Astrocyte (in vitro differentiated cells and primary cell): ENCODE measurements around the gene ARRDC4. TPM values are rescaled to one million over a fixed set of nuclear protein-coding genes. Genes with fewer than 3 reads are reported as not detected.

Experiments
- DNase-seq: peaks from one replicate; pipeline ENCODE4 v3.0.0-alpha.2; 2010; ENCODE audit warnings: low read depth
- FAIRE-seq: peaks from 2 replicates; lab custom pipeline; 2011; peaks lifted over from hg19 to GRCh38; lab: Jason Lieb, UNC
- H2AFZ ChIP-seq: 2 replicates; pipeline ENCODE4 v1.6.0; 2012; ENCODE audit warnings: low read depth, low read length, inconsistent platforms
- H3K27ac ChIP-seq: 2 replicates; pipeline ENCODE4 v1.5.1; 2011; ENCODE audit warnings: low read depth, low read length, inconsistent platforms
- H3K27me3 ChIP-seq: 2 replicates; pipeline ENCODE4 v1.6.0; 2011; ENCODE audit warnings: low read length, inconsistent platforms; ENCODE audit not compliant: insufficient read depth
- H3K36me3 ChIP-seq: 2 replicates; pipeline ENCODE4 v1.5.1; 2011; ENCODE audit warnings: low read length, inconsistent platforms; ENCODE audit not compliant: insufficient read depth
- H3K4me1 ChIP-seq: 2 replicates; pipeline ENCODE4 v1.5.1; 2011; ENCODE audit warnings: low read length, inconsistent platforms; ENCODE audit not compliant: insufficient read depth
- H3K4me2 ChIP-seq: 2 replicates; pipeline ENCODE4 v1.6.0; 2012; ENCODE audit warnings: low read length, inconsistent platforms
- H3K4me3 ChIP-seq: 2 replicates; pipeline ENCODE4 v1.5.1; 2011; ENCODE audit warnings: low read depth, mild to moderate bottlenecking, low read length, inconsistent platforms; ENCODE audit not compliant: insufficient read depth
- H3K79me2 ChIP-seq: 2 replicates; pipeline ENCODE4 v1.6.0; 2012; ENCODE audit warnings: mild to moderate bottlenecking, low read length, inconsistent platforms; ENCODE audit not compliant: insufficient read depth
- H3K9ac ChIP-seq: 2 replicates; pipeline ENCODE4 v1.6.0; 2012; ENCODE audit warnings: mild to moderate bottlenecking, low read length, inconsistent platforms
- H3K9me3 ChIP-seq: 2 replicates; pipeline ENCODE4 v1.5.1; 2012; ENCODE audit warnings: low read depth, mild to moderate bottlenecking, low read length, inconsistent platforms; ENCODE audit not compliant: insufficient read depth
- H4K20me1 ChIP-seq: 2 replicates; pipeline ENCODE4 v1.6.0; 2012; ENCODE audit warnings: low read length, inconsistent platforms; ENCODE audit not compliant: insufficient read depth
- H3K27ac Mint-ChIP-seq: one replicate; pipeline ENCODE4 v1.8.0; 2021; ENCODE audit warnings: mild to moderate bottlenecking, mixed read lengths; ENCODE audit not compliant: unreplicated experiment
- H3K27me3 Mint-ChIP-seq: one replicate; pipeline ENCODE4 v1.8.0; 2021; ENCODE audit warnings: low read depth, mixed read lengths; ENCODE audit not compliant: unreplicated experiment
- H3K36me3 Mint-ChIP-seq: one replicate; pipeline ENCODE4 v1.8.0; 2021; ENCODE audit warnings: low read depth, mixed read lengths; ENCODE audit not compliant: unreplicated experiment
- H3K4me1 Mint-ChIP-seq: one replicate; pipeline ENCODE4 v1.8.0; 2021; ENCODE audit warnings: low read depth, mixed read lengths; ENCODE audit not compliant: unreplicated experiment
- H3K4me3 Mint-ChIP-seq: one replicate; pipeline ENCODE4 v1.8.0; 2021; ENCODE audit warnings: mild to moderate bottlenecking, moderate library complexity, mixed read lengths; ENCODE audit not compliant: unreplicated experiment
- H3K9me3 Mint-ChIP-seq: one replicate; pipeline ENCODE4 v1.8.0; 2021; ENCODE audit warnings: mild to moderate bottlenecking, mixed read lengths; ENCODE audit not compliant: unreplicated experiment
- CTCF ChIP-seq: IDR thresholded peaks from 2 replicates; pipeline ENCODE4 v1.5.1; 2011; ENCODE audit warnings: low read depth, mild to moderate bottlenecking, inconsistent platforms, low read length, moderate library complexity; ENCODE audit not compliant: insufficient read depth
- EZH2 ChIP-seq: IDR thresholded peaks from 2 replicates; pipeline ENCODE4 v1.6.1; 2012; ENCODE audit warnings: mild to moderate bottlenecking, low read length, inconsistent platforms; ENCODE audit not compliant: insufficient read depth
- total RNA-seq: library from RNA; stranded (reverse); gene quantifications from 2 replicates; pipeline ENCODE4 v1.2.1, GENCODE V29; 2021

The ARRDC4 gene
- total RNA-seq, 1 donor from 2014 or later: 30.4 TPM

- peaks cover 2% of the 10 kb centered on the region for H3K4me1 Mint-ChIP-seq
- Histone ChIP-seq H3K27ac (no peak overlapping the region), H3K27me3 (no peaks in the 10 kb centered on the region), H3K36me3 (no peaks in the 10 kb centered on the region), H3K9ac (no peak overlapping the region), H3K9me3 (peaks cover 5% of the 10 kb centered on the region), H3K4me2 (no peak overlapping the region), H3K4me1 (no peaks in the 10 kb centered on the region), H3K79me2 (no peaks in the 10 kb centered on the region), H2AFZ (no peak overlapping the region), H4K20me1 (no peaks in the 10 kb centered on the region), H3K4me3 (no peak overlapping the region)
- no peak overlapping the region for H3K27ac Mint-ChIP-seq
- TF ChIP-seq EZH2 (no peak), CTCF (no peak)
- no peaks in the 10 kb centered on the region for H3K36me3 Mint-ChIP-seq
- no peaks in the 10 kb centered on the region for H3K27me3 Mint-ChIP-seq
- no peak for DNase-seq
- H3K4me3 Mint-ChIP-seq: no peak overlapping the region
- H3K9me3 Mint-ChIP-seq: no peaks in the 10 kb centered on the region
- FAIRE-seq: no peak
Observed at GRCh38 chr15:98005659-98006058, 45.2 kb downstream of the ARRDC4 start.

DNA sequence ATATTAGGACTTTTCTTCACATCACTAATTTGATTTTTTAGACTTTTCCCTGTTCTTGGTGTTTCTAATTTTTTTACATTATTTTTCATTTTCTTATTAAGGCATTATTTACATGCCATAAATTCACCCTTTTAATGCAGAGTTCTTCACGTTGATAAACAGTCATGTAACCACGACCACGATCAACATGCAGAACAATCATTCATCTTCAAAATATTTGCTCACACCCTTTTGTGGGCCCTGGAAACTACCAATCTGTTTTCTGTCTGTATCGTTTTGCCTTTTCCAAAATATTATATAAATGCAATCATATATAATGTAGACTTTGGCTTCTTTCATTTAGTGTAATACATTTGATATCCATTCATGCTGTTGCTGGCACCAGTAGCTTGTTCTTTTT, 48.7 kb downstream of the ARRDC4 start:
- no peak overlapping the region for H3K9ac ChIP-seq
- H4K20me1 ChIP-seq: no peaks in the 10 kb centered on the region
- H3K4me2 ChIP-seq: no peak overlapping the region
- H3K4me1 Mint-ChIP-seq: peaks cover 2% of the 10 kb centered on the region
- no peaks in the 10 kb centered on the region for H3K36me3 ChIP-seq
- H2AFZ ChIP-seq: no peak overlapping the region
- H3K27me3 ChIP-seq: no peaks in the 10 kb centered on the region
- no peaks in the 10 kb centered on the region for H3K9me3 Mint-ChIP-seq
- DNase-seq (no peak), FAIRE-seq (no peak)
- H3K4me1 ChIP-seq: no peaks in the 10 kb centered on the region
- H3K4me3 ChIP-seq: no peak overlapping the region
- H3K27ac Mint-ChIP-seq: no peak overlapping the region
- no peaks in the 10 kb centered on the region for H3K79me2 ChIP-seq
- H3K36me3 Mint-ChIP-seq: no peaks in the 10 kb centered on the region
- no peaks in the 10 kb centered on the region for H3K27me3 Mint-ChIP-seq
- TF ChIP-seq EZH2 (no peak), CTCF (no peak)
- no peak overlapping the region for H3K27ac ChIP-seq
- no peaks in the 10 kb centered on the region for H3K9me3 ChIP-seq
- H3K4me3 Mint-ChIP-seq: no peak overlapping the region

- no peaks in the 10 kb centered on the region for H3K4me1 ChIP-seq
- no peaks in the 10 kb centered on the region for H3K79me2 ChIP-seq
- Mint-ChIP-seq H3K9me3 (no peaks in the 10 kb centered on the region), H3K4me1 (no peaks in the 10 kb centered on the region), H3K27ac (no peak overlapping the region), H3K36me3 (no peaks in the 10 kb centered on the region), H3K4me3 (no peak overlapping the region), H3K27me3 (no peaks in the 10 kb centered on the region)
- H3K4me3 ChIP-seq: no peak overlapping the region
- no peaks in the 10 kb centered on the region for H3K36me3 ChIP-seq
- H3K9ac ChIP-seq: no peak overlapping the region
- no peak for FAIRE-seq
- no peak overlapping the region for H3K4me2 ChIP-seq
- no peaks in the 10 kb centered on the region for H3K27me3 ChIP-seq
- H4K20me1 ChIP-seq: no peaks in the 10 kb centered on the region
- H2AFZ ChIP-seq: no peak overlapping the region
- no peak for TF ChIP-seq CTCF
- TF ChIP-seq EZH2: no peak
- DNase-seq: no peak
- no peak overlapping the region for H3K27ac ChIP-seq
- no peaks in the 10 kb centered on the region for H3K9me3 ChIP-seq
Observed at GRCh38 chr15:98009971-98010370, 49.5 kb downstream of the ARRDC4 start.
